GM10248 (cell line): ENCODE results near the gene RNFT2.
"Not testable (repeated sequence)": the region's sequence is repeated elsewhere in the genome, so short reads cannot be mapped to it uniquely, and the experiment has no call there.

ENCODE experiments used
- CTCF ChIA-PET: fragments of 300-600 bp; sonication (Branson Sonifier 250); formaldehyde crosslinking; extraction: SDS; loops from one replicate; lab custom pipeline; 2021; ENCODE audit warnings: antibody characterized with exemption; lab: Yijun Ruan, JAX
- POLR2A ChIA-PET: fragments of 350-650 bp; sonication (Branson Sonifier 250); formaldehyde crosslinking; extraction: SDS; loops from one replicate; lab custom pipeline; 2020; ENCODE audit warnings: antibody characterized with exemption; lab: Yijun Ruan, JAX
- DNase-seq: peaks from one replicate; pipeline ENCODE4 v3.0.0; 2012; ENCODE audit errors: extremely low spot score
- TF ChIP-seq, protein P1 (sequence below): IDR thresholded peaks from 2 replicates; pipeline ENCODE4 v1.5.1; 2012; ENCODE audit warnings: mild to moderate bottlenecking, low read depth; ENCODE audit errors: extremely low read depth, missing control alignments, control extremely low read depth

Gene RNFT2

DNA sequence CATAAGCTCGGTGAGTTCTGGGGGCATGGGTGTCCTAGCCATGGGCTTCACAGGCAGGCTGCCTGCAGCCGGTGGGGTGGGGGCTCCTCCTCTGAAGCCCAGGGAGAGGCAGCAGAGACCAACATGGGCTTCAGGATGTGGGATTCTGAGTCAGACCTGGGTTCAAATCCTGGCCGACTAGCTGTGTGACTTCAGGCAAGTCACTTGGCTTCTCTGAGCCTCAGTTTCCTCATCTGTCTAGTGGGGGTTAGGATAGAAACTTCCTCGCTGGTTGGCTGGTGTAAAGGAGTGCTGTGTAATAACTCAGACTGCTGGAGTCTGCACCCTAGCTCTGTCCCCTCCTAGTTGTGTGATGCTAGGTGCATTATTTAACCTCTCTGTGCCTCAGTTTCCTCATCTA, 12.2 kb downstream of the RNFT2 start:
- no peak for DNase-seq
- CTCF ChIA-PET, result no interaction called here
- TF ChIP-seq, protein P1, sequence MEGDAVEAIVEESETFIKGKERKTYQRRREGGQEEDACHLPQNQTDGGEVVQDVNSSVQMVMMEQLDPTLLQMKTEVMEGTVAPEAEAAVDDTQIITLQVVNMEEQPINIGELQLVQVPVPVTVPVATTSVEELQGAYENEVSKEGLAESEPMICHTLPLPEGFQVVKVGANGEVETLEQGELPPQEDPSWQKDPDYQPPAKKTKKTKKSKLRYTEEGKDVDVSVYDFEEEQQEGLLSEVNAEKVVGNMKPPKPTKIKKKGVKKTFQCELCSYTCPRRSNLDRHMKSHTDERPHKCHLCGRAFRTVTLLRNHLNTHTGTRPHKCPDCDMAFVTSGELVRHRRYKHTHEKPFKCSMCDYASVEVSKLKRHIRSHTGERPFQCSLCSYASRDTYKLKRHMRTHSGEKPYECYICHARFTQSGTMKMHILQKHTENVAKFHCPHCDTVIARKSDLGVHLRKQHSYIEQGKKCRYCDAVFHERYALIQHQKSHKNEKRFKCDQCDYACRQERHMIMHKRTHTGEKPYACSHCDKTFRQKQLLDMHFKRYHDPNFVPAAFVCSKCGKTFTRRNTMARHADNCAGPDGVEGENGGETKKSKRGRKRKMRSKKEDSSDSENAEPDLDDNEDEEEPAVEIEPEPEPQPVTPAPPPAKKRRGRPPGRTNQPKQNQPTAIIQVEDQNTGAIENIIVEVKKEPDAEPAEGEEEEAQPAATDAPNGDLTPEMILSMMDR, result no peak
- POLR2A ChIA-PET, result no interaction called here

DNA sequence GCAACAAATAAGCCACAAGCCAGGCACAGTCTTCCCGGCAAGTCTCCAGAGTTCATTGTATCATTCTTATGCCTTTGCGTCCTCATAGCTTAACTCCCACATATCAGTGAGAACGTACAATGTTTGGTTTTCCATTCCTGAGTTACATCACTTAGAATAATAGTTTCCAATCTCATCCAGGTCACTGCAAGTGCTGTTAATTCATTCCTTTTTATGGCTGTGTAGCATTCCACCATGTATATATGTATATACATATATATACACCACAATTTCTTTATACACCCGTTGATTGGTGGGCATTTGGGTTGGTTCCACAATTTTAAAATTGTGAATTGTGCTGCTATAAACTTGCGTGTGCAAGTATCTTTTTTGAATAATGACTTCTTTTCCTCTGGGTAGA, 16.0 kb downstream of the RNFT2 start:
- POLR2A ChIA-PET, DNase-seq, CTCF ChIA-PET: not testable (repeated sequence)

DNA sequence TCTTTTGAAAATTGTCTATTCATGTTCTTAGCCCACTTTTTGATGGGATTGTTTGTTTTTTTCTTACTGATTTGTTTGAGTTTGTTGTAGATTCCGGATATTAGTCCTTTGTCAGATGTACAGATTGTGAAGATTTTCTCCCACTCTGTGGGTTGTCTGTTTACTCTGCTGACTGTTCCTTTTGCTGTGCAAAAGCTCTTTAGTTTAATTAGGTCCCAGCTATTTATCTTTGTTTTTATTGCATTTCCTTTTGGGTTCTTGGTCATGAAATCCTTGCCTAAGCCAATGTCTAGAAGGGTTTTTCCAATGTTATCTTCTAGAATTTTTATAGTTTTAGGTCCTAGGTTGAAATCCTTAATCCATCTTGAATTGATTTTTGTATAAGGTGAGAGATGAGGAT, 16.7 kb downstream of the RNFT2 start:
- CTCF ChIA-PET, POLR2A ChIA-PET, DNase-seq: not testable (repeated sequence)

DNA sequence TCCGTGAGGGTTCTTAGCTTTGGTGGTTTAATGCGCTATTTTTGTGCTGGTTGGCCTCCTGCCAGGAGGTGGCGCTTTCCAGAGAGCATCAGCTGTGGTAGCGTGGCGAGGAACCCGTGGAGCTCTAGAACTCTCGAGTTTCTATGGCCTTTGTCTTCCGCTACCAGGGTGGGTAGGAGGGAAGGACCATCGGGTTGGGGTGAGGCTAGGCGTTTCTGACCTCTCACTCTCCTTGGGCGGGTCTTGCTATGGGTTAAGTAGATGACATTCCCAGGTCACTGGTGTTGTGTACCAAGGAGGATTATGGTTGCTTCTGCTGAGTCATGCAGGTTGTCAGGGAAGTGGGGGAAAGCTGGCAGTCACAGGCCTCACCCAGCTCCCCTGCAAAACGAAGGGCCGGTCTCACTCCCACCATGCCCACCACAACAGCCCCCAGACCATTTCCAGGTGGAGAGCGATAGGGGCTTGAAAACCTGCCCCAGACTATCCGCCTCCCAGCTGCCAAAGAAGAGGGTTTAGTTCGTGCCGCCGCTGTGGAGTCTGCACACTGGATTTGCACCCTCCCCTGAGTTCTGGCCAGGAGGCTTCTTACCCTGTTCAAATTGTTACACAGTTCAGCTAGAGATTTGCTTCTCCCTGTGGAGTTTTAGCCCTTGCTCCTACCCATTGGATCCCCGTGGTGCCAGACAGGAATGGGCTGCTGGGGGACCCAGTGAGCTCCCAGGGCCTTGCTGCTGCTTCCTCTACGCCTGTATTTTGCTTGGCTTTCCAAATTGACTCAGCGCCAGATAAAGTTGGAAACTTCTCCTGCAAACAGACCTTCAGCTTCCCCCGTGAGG, 21.9 kb downstream of the RNFT2 start:
- CTCF ChIA-PET, result interaction anchor here (0.9 to 2.9 kb wide), 4 partner anchors 7 to 103 kb away, joined by 3 to 13 read pairs (median 3); no protein-coding TSS in a partner anchor
- DNase-seq, result no peak
- POLR2A ChIA-PET, result no interaction called here
- TF ChIP-seq, protein P1, result no peak

DNA sequence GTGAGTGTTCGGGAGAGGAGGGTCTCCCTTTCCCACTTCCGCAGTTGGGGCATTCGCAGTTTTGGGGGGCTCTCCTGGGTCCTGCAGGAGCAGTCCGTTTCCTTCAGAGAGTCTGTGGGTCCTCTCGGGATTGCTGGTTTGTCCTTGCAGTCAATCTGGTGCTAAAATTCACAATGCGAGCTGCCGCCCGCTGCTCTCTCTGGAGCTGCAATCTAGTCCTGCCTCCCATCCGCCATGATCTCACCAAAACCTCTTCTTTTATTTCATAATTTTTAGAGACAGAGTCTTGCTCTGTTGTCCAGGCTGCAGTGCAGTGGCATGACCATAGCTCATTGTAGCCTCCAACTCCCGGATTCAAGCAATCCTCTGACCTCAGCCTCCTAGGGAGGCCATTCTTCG, 22.5 kb downstream of the RNFT2 start:
- CTCF ChIA-PET, result interaction anchor here (0.9 to 1.1 kb wide), 3 partner anchors 8 to 103 kb away, joined by 3 read pairs; no protein-coding TSS in a partner anchor

DNA sequence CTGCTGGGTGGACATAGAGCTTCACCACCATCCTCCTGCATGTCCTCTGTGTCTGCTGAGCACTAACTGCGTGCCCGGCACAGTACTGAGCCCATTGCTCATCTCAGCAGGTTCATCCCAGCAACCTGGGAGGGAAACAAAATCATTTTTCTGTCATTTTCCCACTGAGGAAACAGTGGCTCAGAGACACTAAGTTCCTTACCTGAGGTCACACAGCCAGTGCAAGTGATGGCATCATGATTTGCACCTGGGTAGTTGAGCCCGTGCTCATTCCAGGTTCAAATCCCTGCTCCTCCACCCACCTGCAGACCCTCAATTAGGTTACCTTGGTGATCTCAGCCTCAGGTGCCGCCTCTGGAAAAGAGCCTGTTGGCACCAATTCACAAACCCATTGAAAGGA, 23.4 kb downstream of the RNFT2 start:
- POLR2A ChIA-PET, result no interaction called here
- CTCF ChIA-PET, result no interaction called here
- no peak for DNase-seq
- TF ChIP-seq, protein P1, result no peak

More for the DNA sequence above, 22.5 kb downstream of the RNFT2 start:
- TF ChIP-seq, protein P1, result no peak
- POLR2A ChIA-PET, result no interaction called here
- DNase-seq, result no peak

DNA sequence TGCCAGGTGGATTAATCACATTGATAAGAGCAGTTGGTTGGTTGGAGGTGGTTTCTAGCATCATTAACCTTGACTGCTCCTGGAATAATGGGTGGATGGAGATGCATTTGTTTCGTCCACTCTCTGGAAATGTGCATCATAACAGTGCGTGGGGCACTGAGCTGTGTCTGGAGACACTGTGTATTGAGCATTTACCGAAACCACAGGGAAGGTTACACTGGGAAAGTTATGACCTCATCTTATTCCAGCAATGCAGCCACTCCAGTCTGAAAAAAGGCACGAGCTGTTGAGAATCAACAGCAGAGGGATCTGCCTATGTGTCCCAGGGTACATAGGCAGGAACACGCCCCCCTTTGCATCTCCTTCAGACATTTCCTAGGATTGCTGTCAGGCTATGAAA, 27.2 kb downstream of the RNFT2 start:
- ChIA-PET POLR2A (no interaction called here), CTCF (interaction anchor here (0.8 to 1.4 kb wide), 2 partner anchors 16 to 19 kb away, joined by 4 read pairs; no protein-coding TSS in a partner anchor)
- TF ChIP-seq, protein P1, result no peak
- DNase-seq, result no peak
